Measurements from ENCODE around the gene CCDC160. TPM values are rescaled to one million over a fixed set of nuclear protein-coding genes. Genes with fewer than 3 reads are reported as not detected.

Gene CCDC160
- total RNA-seq: not detected
- polyA plus RNA-seq: under 1 TPM in 1 of 2 donors, not detected in 1; 0.06 TPM
- long read RNA-seq, donor 1: 0 reads
- long read RNA-seq, donor 2: 0 reads
- long read RNA-seq, donor 3: 0 reads

GRCh38 chrX:134236626-134237614 is at the start of gene CCDC160:
CCDC160 (plus strand) TSS chrX:134237182; CDS start chrX:134244801, 7,619 bp downstream.
- Histone ChIP-seq H3K36me3 (no peaks in the 10 kb centered on the region), H3K27me3 (peaks cover 0 to 34% (median 0%) of the 10 kb centered on the region in 9 donors), H3K4me3 (peak within 1 kb of the TSS; percentile 16 to 60 (median 50)), H3K4me1 (no peaks in the 10 kb centered on the region), H3K27ac (no peak within 1 kb of the TSS), H3K9me3 (no peaks in the 10 kb centered on the region)
- ATAC-seq (peak in 2 of 4 donors; percentile 48 to 64), DNase-seq (peak; percentile 20 to 76 (median 34))
- intact Hi-C loops (cut with DNase I): no loop called here
- TF ChIP-seq CTCF (IDR thresholded peaks at IDR 0.05) (no peak), POLR2A (IDR thresholded peaks at IDR 0.05) (no peak)
- WGBS, 4 donors: 5 to 37% (median 17%) methylated on average over 35 to 70 of the region's 70 CpGs

GRCh38 chrX:134191281-134191680 is 45.7 kb upstream of the CCDC160 start:
- ATAC-seq: no peak

GRCh38 chrX:134194915-134195314 is 42.1 kb upstream of the CCDC160 start:
- intact Hi-C loops (cut with DNase I): no loop called here
- no peaks in the 10 kb centered on the region for H3K36me3 ChIP-seq
- H3K27ac ChIP-seq: no peak overlapping the region
- ATAC-seq (no peak), DNase-seq (no peak)
- no peak overlapping the region for H3K4me3 ChIP-seq
- no peaks in the 10 kb centered on the region for H3K4me1 ChIP-seq
- TF ChIP-seq CTCF (IDR thresholded peaks at IDR 0.05) (no peak), POLR2A (IDR thresholded peaks at IDR 0.05) (no peak)
- peaks cover 0 to 7% (median 0%) of the 10 kb centered on the region in 12 donors for H3K9me3 ChIP-seq
- 76 to 89% (median 80%) methylated on average over 6 of the region's 6 CpGs for WGBS, 4 donors
- H3K27me3 ChIP-seq: peaks cover 0 to 10% (median 0%) of the 10 kb centered on the region in 9 donors

More at GRCh38 chrX:134191281-134191680, 45.7 kb upstream of the CCDC160 start:
- Histone ChIP-seq H3K9me3 (no peaks in the 10 kb centered on the region), H3K4me3 (no peak overlapping the region), H3K4me1 (no peaks in the 10 kb centered on the region), H3K27me3 (peaks cover 0 to 36% (median 0%) of the 10 kb centered on the region in 9 donors), H3K36me3 (no peaks in the 10 kb centered on the region), H3K27ac (no peak overlapping the region)
- intact Hi-C loops (cut with DNase I): no loop called here
- DNase-seq: no peak
- 30 to 50% (median 41%) methylated on average over 2 of the region's 2 CpGs for WGBS, 4 donors
- TF ChIP-seq POLR2A (IDR thresholded peaks at IDR 0.05): no peak
- no peak for TF ChIP-seq CTCF (IDR thresholded peaks at IDR 0.05)

- Histone ChIP-seq H3K4me3 (no peak overlapping the region), H3K4me1 (no peaks in the 10 kb centered on the region), H3K27ac (no peak overlapping the region), H3K36me3 (no peaks in the 10 kb centered on the region), H3K27me3 (peaks cover 0 to 11% (median 0%) of the 10 kb centered on the region in 9 donors), H3K9me3 (peaks cover 0 to 6% (median 0%) of the 10 kb centered on the region in 12 donors)
- ATAC-seq: no peak
- DNase-seq: no peak
- TF ChIP-seq CTCF (IDR thresholded peaks at IDR 0.05) (no peak), POLR2A (IDR thresholded peaks at IDR 0.05) (no peak)
- intact Hi-C loops (cut with DNase I): no loop called here
- WGBS, 4 donors: 19 to 56% (median 29%) methylated on average over 1 of the region's 1 CpG
These were observed 34.4 kb upstream of the CCDC160 start for GRCh38 chrX:134202561-134202960.
